SJSA1 (cell line): ENCODE data around the gene IQCE. TPM values are rescaled to one million over a fixed set of nuclear protein-coding genes. Genes with fewer than 3 reads are reported as not detected.
A peak's percentile ranks its signal among the peaks of the same experiment; 100 is the strongest.

ENCODE experiments used
- DNase-seq, 2 experiments: peaks; one replicate each; pipeline ENCODE4 v3.0.0-alpha.2; 2015 to 2020; ENCODE audit warnings: low spot score in 2 of 2, low read depth in 1 of 2
- H3K27ac ChIP-seq: fragments of 250-450 bp; sonication (Bioruptor Pico); 2 replicates; pipeline ENCODE4 v1.5.1; 2020; ENCODE audit warnings: mild to moderate bottlenecking, moderate library complexity
- H3K27me3 ChIP-seq: fragments of 250-450 bp; sonication (Bioruptor Pico); replicated peaks from 2 replicates; pipeline ENCODE4 v1.5.1; 2020; ENCODE audit warnings: mild to moderate bottlenecking, moderate library complexity
- H3K36me3 ChIP-seq: fragments of 250-450 bp; sonication (Bioruptor Pico); 2 replicates; pipeline ENCODE4 v1.5.1; 2020; ENCODE audit warnings: mild to moderate bottlenecking
- H3K4me1 ChIP-seq: fragments of 250-450 bp; sonication (Bioruptor Pico); replicated peaks from 2 replicates; pipeline ENCODE4 v1.6.1; 2021; ENCODE audit warnings: mild to moderate bottlenecking
- H3K4me3 ChIP-seq: fragments of 250-450 bp; sonication (Bioruptor Pico); 2 replicates; pipeline ENCODE4 v1.5.1; 2020; ENCODE audit warnings: mild to moderate bottlenecking
- H3K9me3 ChIP-seq: fragments of 250-450 bp; sonication (Bioruptor Pico); replicated peaks from 2 replicates; pipeline ENCODE4 v1.5.1; 2020; ENCODE audit warnings: mild to moderate bottlenecking
- total RNA-seq: library from RNA; depleted of rRNA; stranded (reverse); fragments of >200 nt; shearing (Covaris generic); gene quantifications from 2 replicates; pipeline ENCODE4 v1.2.3, GENCODE V29; 2014

Gene IQCE
- total RNA-seq, 1 experiment from 2014 or later: 10.9 TPM

GRCh38 chr7:2639695-2640481, 81.1 kb downstream of the IQCE start:
- Histone ChIP-seq H3K9me3 (no peaks in the 10 kb centered on the region), H3K27me3 (no peaks in the 10 kb centered on the region), H3K36me3 (peaks cover 54% of the 10 kb centered on the region), H3K4me1 (peaks cover 80% of the 10 kb centered on the region), H3K27ac (no peak overlapping the region), H3K4me3 (no peak overlapping the region)
- DNase-seq: no peak

DNA sequence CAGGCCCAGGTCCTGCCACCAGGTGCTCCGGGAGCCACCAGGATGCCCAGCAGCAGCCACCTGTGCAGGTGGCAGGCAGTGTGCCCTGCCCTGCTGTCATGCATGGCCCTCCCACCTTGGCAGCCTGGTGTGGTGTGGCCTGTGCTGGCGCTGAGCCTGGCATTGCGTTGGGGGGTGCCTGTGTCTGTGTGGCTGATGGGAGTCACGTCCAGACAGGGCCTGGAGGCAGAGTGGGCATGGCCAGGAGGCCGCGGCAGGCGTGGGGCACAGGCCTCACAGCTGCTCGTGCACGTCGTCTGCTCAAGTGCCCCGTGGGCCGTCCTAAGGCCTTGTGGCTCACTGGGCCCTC, 81.7 kb downstream of the IQCE start:
- Histone ChIP-seq H3K27ac (peak overlapping the region; percentile 52; the same call in 1 of the 2 replicates), H3K4me3 (no peak overlapping the region), H3K4me1 (peaks cover 80% of the 10 kb centered on the region), H3K27me3 (no peaks in the 10 kb centered on the region), H3K9me3 (no peaks in the 10 kb centered on the region), H3K36me3 (peaks cover 49% of the 10 kb centered on the region)
- no peak for DNase-seq

GRCh38 chr7:2640846-2641316, 82.1 kb downstream of the IQCE start:
- H3K4me3 ChIP-seq: no peak overlapping the region

GRCh38 chr7:2641406-2642393, 82.9 kb downstream of the IQCE start:
- Histone ChIP-seq H3K9me3 (no peaks in the 10 kb centered on the region), H3K4me1 (peaks cover 71% of the 10 kb centered on the region), H3K27me3 (no peaks in the 10 kb centered on the region), H3K4me3 (no peak overlapping the region), H3K27ac (peak overlapping the region; percentile 52), H3K36me3 (peaks cover 42% of the 10 kb centered on the region)
- DNase-seq: peak; percentile 94 to 96

More at GRCh38 chr7:2640846-2641316, 82.1 kb downstream of the IQCE start:
- H3K27ac ChIP-seq: peak overlapping the region; percentile 52
- no peaks in the 10 kb centered on the region for H3K9me3 ChIP-seq
- H3K36me3 ChIP-seq: peaks cover 45% of the 10 kb centered on the region
- no peaks in the 10 kb centered on the region for H3K27me3 ChIP-seq
- peaks cover 79% of the 10 kb centered on the region for H3K4me1 ChIP-seq
- no peak for DNase-seq

DNA sequence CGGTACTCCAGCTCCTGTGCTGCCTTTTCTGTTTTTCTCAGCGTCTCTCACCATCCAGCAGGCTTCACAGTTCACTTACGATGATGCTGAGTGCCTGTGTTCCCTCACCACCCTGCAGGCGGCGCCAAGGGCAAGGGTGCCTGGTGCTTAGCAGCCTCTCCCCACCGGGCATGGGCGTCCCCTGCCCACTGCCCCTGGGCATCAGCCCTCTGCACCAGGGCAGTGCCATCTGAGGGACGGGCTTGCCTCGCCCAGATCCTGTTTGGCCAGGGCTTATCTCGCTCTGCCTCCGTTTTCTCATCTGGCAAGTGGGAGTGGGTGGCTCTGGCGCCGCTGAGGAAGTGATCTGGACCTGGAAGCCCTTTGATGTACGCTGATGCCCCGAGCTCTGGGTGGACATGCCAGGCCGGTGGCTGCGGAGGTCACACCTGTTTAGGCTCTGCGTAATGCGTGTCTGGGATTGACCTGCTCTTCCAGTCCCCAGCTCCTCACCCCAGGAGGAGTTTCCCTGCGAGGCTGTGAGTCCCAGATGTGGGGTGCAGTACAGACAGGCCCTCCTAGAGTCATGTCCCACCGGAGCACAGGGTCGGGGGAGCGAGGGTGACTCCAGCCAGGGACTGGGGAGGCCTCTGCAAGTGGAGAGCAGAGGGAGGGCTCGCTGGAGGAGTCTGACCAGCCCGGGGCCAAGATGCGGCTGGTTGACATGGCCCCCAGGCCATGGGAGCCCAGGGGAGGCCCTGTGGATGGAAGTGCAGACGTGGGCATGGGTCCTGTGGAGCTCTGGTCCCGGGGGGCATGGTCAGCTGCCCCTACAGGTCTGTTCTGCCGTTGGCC, 84.8 kb downstream of the IQCE start:
- H3K27ac ChIP-seq: no peak overlapping the region
- no peak overlapping the region for H3K4me3 ChIP-seq
- no peaks in the 10 kb centered on the region for H3K27me3 ChIP-seq
- H3K36me3 ChIP-seq: peaks cover 43% of the 10 kb centered on the region
- DNase-seq: no peak
- no peaks in the 10 kb centered on the region for H3K9me3 ChIP-seq
- peaks cover 52% of the 10 kb centered on the region for H3K4me1 ChIP-seq

GRCh38 chr7:2644220-2644561, 85.4 kb downstream of the IQCE start:
- H3K27ac ChIP-seq: no peak overlapping the region
- H3K4me3 ChIP-seq: no peak overlapping the region
- peaks cover 40% of the 10 kb centered on the region for H3K36me3 ChIP-seq
- no peak for DNase-seq
- H3K4me1 ChIP-seq: peaks cover 46% of the 10 kb centered on the region
- no peaks in the 10 kb centered on the region for H3K9me3 ChIP-seq
- no peaks in the 10 kb centered on the region for H3K27me3 ChIP-seq

DNA sequence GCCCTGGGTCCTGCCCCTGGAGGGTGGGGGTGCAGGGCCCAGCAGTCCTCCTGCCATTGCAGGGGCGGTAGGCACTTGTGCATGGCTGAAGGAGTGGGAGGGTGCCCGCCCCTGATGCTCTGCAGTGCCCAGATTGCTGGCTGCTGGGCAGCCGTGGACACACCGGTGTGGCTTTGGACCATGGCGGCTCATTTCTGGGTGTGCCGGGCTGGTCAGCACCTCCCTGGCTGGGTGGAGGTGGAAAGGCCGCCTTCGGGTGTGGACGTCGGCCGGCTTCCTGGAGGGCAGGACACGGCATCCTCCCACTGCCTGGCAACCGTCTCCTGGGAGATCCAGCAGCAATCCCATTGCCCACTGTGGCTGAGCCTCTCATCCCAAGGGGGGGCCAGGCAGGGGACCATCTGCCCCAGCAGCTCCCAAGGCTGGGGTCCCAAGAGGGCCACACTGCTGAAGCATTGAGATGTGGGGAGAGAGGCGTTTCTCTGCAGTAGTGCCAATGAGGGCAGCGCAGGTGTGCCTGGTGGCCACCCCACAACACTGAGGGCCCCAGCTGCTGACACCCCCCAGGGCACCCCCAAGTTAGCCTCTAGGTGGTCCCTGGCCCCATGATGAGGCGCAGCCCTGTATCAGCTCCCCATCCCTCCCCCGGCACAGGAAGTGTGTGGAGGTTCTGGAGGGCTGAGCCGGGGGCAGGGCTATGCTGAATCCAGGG, 85.9 kb downstream of the IQCE start:
- DNase-seq: no peak
- H3K9me3 ChIP-seq: no peaks in the 10 kb centered on the region
- no peaks in the 10 kb centered on the region for H3K27me3 ChIP-seq
- H3K36me3 ChIP-seq: peaks cover 40% of the 10 kb centered on the region
- H3K4me1 ChIP-seq: peaks cover 42% of the 10 kb centered on the region
- H3K27ac ChIP-seq: no peak overlapping the region
- no peak overlapping the region for H3K4me3 ChIP-seq

DNA sequence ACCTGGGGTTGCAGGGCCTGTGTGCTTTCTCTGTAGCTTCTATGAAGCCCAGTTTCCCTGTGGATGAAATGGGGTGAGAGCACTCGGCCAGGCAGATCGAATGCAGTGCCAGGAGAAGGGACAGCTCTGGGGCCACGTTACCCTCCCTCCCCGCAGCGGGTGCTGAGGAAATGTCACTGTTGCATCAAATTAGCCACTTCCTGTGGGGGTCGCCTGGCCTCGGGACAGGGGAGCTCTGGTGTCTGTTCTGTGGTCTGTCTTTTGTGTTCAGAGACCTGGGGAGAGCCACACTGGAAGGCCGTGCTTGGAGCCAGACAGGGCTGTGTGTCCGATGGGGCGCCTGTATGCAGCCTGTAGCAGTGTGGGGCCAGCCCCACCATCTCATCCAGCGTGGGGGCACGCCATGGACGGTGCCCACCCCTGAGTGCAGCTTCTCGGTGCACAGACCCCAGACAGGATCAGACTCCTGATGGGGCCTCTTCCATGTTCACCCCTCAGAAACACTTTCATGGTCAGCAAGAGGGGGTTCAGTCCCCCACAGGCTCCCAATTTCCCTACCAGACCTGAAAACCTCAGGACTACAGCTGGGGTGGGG, 86.6 kb downstream of the IQCE start:
- no peaks in the 10 kb centered on the region for H3K27me3 ChIP-seq
- H3K9me3 ChIP-seq: no peaks in the 10 kb centered on the region
- H3K36me3 ChIP-seq: peaks cover 40% of the 10 kb centered on the region
- H3K27ac ChIP-seq: peak overlapping the region; percentile 29
- DNase-seq: peak in 1 of 2 experiments; percentile 37
- H3K4me3 ChIP-seq: no peak overlapping the region
- peaks cover 36% of the 10 kb centered on the region for H3K4me1 ChIP-seq

GRCh38 chr7:2646336-2646679, 87.5 kb downstream of the IQCE start:
- DNase-seq: no peak
- Histone ChIP-seq H3K4me3 (no peak overlapping the region), H3K36me3 (peaks cover 35% of the 10 kb centered on the region), H3K27ac (no peak overlapping the region), H3K4me1 (peaks cover 27% of the 10 kb centered on the region), H3K27me3 (no peaks in the 10 kb centered on the region), H3K9me3 (no peaks in the 10 kb centered on the region)

DNA sequence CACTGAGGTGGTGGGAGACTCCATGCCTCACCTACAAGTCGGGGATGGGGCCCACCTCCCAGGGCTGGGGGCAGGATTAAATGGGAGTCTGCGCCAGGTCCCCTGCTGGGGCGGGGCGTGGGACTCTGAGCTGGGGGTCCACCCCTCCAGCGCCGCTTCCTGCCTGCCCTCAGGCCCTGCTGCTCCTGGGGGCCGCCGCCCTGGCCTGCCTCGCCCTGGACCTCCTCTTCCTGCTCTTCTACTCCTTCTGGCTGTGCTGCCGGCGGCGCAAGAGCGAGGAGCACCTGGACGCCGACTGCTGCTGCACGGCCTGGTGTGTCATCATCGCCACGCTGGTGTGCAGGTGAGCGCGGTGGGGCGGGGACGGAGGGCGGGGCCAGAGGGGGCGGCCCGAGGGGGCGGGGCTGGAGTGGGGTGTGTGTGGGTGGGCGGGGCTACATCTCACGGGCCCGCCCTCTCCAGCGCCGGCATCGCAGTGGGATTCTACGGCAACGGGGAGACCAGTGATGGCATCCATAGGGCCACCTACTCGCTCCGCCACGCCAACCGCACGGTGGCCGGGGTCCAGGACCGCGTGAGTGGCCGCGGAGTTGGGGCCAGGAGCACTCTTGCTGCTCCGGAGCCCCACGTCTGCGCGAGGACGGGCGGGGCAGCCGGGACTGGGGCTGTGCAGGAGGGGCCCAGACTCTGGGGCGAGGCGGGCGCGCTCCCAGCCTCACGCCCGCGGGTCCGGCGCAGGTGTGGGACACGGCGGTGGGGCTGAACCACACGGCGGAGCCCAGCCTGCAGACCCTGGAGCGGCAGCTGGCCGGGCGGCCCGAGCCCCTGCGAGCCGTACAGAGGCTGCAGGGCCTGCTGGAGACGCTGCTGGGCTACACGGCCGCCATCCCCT, 88.1 kb downstream of the IQCE start:
- no peak overlapping the region for H3K27ac ChIP-seq

DNA sequence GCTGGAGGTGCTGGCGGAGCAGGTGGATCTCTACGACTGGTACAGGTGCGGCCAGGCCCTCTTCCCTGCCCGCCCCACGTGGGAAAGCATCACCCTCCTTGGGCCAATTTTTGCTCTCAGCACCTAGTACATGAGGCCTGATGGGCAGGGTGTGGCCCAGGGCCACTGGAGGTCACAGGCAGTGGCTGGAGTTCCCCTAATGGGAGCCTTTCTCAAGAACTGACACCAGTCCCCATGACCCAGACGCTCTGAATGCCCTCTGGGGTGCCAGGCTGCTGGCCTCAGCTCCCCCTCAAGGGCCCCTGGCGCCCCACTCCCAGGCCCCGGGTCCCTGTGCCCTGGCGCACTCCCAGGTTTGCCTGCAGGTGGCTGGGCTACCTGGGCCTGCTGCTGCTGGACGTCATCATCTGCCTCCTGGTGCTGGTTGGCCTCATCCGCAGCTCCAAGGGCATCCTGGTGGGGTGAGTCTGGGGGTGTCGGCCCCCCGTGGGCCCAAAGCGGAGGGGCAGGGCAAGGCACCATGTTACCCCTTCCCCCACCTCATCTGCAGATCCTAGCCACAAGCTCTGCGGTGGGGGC, 88.9 kb downstream of the IQCE start:
- no peak overlapping the region for H3K27ac ChIP-seq
- H3K4me1 ChIP-seq: peaks cover 16% of the 10 kb centered on the region
- no peaks in the 10 kb centered on the region for H3K27me3 ChIP-seq
- no peaks in the 10 kb centered on the region for H3K9me3 ChIP-seq
- no peak for DNase-seq
- H3K4me3 ChIP-seq: no peak overlapping the region
- H3K36me3 ChIP-seq: peaks cover 46% of the 10 kb centered on the region

More for the DNA sequence above, 88.1 kb downstream of the IQCE start:
- Histone ChIP-seq H3K27me3 (no peaks in the 10 kb centered on the region), H3K4me3 (no peak overlapping the region), H3K9me3 (no peaks in the 10 kb centered on the region), H3K4me1 (peaks cover 20% of the 10 kb centered on the region), H3K36me3 (peaks cover 38% of the 10 kb centered on the region)
- DNase-seq: no peak
